Hematopoietic multipotent progenitor cell treated with erythropoietin and hydrocortisone succinate and interleukin-3 and kit ligand, for 4 days (in vitro differentiated cells): ENCODE results near the gene PCDH12.

Experiments used
- DNase-seq: peaks from one replicate; pipeline ENCODE4 v3.0.0-alpha.2; 2015

Gene PCDH12

DNA sequence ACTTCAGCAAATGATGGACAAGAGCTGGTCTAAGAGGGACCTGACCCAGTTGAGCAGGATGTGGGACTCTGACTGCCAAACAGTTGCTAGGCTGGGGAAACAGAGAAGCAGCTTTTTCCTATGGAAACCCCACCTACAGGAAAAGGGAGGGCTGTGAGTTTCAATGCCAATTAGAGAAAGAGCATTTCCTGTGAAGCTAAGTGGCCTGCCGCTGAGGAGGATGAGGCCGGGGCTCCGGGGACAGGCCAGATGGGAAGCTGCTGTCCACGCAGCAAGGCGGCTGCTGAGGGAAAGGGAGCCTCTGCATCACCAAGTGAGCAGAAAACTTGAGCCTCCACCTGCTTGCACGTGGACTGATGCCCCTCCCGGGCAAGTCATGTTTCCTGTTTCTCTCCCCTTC lies at the start of gene PCDH12:
PCDH12 (minus strand) TSS at position 90 of the 400 bp plus-strand sequence. CDS start 351 bp downstream, outside the sequence.
- peak; percentile 34 for DNase-seq

DNA sequence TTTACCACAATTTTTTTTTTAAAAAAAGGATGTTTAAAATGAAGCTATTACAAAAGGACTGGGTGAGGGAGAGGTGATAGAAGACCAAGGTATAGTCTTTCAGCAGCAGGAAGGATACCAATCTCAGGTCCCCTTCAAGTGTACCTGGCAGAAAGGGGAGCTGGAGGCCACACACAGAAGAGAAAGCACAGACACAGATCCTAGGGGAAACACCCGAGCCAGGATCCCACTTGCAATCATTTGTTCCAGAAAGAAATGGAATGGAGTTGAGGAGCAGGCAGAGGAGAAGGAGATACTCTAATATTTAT lies 49.2 kb upstream of the PCDH12 start:
- no peak for DNase-seq

DNA sequence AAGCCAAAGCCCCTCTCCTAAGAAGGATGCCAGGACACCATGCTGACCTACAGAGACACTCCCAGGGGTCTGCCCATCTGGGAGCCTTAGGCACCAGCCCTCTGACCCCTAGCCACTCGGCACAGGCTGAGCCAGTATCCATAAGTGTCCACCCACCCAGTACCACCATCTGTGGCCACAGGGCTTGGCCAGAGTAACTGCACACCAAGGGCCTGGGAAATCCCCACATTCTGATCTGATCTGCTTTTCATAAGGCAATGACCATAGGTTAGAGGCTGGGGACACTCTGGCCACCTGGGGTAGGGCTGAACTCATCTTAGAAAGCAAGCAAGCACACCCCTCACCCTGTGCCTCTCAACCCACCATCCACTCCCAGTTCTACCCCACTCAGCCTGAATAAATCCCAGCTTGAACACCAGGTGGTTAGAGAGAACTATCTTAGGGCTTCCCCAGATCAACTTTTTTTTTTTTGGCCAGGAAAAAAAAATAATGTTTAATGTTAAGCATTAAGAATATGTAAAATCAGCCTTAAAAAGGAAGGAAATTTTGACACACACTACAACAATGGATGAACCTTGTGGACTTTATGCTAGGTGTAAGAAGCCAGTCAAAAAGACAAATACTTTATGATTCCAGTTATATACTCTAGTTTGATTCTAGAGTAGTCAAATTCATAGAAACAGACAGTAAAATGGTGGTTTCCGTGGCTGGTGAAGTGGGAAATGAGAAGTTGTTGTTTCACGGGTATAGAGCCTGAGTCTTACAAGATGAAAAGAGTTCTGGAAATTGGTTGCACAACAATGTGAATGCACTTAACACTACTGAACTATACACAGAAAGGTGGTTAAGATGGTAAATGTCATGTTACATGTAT lies 48.6 kb upstream of the PCDH12 start:
- DNase-seq: peak; percentile 53

DNA sequence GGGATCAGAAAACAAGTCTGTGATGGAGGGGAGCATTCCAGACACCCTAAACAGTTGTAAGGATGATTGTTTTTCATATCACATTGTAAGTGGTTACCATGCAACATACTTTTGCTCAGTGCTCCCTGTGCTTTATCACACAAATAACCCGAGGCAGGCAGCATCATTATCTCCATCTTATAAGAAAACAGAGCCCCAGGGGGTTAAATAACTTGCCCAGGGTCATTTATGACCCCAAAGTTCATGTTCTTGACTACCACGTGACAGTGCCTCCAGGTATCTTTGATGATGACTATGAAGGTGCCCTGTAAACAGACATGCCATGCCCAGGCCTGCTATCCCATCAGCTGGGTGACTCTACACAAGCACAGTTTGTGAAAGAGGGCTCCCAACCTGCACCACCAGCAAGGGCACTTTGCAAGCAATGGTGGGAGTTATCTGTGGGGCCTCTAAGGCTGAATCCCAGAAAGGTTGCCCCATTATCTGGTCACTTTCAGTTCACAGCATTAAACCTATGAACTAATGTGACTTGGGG lies 45.3 kb upstream of the PCDH12 start:
- DNase-seq: no peak

DNA sequence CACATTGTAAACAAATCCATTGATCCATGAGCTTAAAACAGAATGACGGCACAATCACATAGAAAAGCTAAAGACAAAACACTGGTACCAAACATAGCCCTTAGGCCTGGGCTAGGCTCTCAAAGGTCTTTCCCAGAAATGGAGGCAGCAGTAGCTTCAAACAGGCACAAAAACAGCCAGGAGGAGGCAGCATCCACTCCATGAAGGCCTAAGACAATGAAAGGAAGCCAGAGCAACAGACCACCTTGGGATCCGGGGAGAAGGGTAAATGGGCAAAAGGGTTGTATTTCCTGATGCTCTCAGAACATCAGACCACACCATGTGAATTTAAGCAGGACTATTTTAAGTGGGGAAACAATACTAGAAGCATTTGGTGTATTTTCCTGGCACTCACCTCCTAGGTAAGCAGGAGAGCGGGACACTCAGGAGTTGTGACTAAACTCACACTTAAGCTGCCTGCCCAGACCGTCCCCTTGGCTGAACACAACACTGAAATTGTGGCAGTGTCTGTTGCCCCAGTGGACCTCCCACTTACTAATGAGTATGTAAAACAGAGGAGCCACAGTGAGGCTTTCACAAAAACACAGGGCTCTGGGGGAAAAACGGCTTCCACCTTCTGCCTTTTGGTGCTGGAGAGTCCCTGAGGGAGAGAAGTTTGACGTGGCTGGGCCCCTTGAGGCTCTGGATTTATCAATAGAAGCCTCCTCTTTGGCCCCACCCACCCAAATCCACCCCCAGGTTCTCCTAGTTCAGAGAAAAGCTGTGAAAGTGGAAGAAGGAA lies 42.9 kb upstream of the PCDH12 start:
- DNase-seq: peak; percentile 43

DNA sequence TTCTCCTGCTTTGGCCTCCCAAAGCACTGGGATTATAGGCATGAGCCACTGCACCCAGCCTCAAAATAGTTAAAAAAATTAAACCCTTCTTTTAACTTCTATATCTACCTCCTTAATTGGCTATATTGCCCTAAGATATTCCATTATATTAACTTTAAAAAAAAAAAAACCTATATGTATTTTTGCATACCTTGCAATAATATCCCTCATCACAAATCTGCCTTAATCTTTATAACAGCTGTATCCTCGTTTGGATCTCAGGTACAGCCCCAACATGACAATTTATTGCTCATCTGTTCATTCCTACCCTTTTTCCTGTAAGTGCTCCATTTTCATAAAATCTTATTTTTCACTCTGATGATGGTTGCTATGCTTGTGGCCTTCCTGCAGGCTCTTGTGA lies 42.2 kb upstream of the PCDH12 start:
- no peak for DNase-seq

DNA sequence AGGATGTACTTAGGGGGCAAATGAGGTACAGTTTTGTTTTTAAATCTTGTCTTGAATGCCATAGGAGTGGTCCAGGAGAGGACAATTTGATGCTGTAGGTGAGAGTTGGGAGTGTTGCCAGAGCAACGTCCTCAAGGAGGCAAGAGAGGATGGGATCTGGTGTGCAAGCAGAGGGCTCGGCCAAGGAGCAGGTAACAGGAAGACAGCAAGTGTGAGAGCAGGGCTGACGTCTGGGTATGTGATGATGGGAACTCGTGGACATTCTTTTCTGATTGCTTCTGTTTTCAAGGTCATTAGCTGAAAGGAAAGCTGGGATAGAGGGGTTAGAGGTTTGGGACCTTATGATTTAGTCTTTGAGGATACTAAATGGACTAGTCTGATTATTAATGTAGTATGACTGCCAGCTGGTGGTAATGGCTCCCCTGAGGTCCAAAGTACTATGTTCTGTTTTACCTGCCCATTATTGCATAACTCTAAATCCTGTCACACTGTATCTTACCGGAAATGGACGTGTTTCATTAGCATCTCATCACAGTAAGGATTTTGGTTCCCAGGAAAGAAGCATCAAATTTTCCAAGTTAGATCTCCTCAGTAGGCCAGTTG lies 39.5 kb upstream of the PCDH12 start:
- DNase-seq: no peak

DNA sequence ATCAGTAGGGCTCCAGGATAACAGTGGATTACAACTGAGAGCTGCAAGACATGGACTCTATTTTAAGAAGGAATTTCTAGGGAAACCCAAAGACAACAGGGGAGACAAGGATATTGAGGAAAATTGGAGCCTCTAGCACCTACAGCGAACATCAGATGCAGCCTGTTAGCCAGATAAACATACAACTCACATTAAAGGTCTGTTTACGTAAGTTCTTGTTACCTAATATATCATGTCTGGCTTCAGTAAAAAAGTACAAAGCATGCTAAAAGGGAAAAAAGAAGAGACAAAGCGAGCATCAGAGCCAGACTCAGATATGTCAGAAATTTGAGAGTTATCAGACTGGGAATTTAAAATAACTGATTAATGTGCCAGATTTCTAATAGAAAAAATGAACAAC lies 37.7 kb upstream of the PCDH12 start:
- no peak for DNase-seq

DNA sequence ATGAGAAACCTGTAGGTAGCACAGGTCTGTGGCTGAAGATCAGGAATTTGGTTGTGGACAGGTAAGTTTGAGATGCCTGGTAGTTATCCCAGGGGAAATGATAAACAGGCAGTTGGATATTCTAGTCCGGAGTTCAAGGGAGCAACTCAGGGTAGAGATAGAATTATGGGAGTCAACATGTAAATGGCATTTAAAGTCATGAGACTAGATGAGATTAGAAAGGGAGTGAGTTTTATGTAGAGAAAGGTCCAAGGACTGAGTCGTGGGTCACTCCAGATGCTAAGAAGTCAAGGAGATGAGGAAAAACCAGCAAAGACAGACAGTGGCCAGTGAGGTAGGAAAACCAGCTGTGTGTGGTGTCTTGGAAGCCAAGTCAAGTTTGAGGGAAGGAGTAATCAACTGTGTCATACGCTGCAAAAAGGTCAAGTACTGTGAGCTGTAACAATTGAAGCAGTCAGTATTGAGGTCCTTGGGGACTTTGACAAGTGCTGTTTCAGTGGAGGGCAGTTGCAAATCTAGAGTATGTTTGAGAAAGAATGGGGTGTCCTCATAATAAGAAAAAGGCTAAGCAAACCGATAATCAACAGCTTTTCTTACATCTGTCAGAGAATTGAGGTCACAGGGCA lies 36.6 kb upstream of the PCDH12 start:
- DNase-seq: no peak

DNA sequence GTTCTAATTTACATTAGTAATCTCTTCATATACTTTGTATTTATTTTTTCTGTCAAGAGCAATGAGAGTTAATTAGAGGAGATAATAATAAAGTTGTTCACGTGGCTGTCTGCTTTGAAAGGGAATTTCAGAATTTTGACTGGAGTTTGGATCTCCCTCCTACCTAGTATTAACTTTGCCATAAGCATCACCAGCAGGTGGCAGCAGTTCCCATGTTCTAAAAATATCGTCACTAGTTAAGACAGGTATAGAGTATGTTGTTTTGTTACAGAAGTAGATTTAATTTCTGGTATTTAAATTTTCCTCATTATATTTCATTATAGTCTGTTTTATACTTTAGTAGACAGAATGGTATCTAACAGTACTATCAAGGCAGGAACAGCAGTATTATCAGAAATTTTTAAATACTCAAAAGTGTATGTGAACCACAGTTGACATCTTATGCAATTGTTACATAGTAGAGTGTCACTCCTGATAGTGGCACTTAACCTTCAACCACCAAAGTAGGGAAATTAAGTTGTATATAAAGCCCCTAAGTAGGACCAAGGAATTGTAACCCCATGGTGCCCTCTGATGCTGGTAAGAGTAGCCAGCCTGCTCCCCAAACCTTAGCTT lies 34.5 kb upstream of the PCDH12 start:
- DNase-seq: peak; percentile 83

DNA sequence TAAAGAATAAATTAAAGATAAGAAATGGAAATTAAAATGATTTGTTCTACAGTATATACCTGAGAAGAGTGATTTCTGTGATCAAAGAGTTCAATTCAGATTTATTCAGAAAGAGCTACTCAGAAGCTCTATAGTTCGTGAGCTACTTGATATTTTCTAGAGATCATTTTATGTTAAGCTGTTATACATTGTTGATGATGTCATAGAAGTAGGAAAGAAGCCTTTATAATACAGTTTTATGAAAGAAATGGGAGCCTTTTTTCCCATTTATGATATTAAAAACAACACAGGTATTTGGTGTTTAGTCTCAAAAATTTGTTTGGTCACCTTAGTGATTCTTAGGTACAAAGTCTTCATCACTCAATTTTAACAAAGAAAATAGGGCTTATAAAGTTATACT lies 31.7 kb upstream of the PCDH12 start:
- DNase-seq: no peak

DNA sequence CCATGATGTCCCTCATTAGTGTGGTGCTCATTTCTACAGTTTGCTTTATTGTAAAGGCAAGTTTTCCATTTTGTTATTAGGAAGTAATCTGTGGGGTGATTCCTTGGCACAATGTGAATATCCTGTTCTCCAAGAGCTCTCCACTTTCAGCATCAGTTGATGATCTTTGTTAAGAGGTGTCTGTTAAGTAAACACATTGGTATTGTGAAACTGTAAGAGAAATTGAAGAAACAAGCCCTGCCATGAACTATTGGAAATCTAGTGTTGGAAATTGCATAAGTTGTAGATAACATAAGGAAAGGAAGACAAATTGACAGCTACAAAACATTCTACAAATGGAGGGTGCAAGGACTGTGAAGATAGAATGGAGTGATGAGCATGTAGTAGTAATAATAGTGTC lies 28.1 kb upstream of the PCDH12 start:
- no peak for DNase-seq

DNA sequence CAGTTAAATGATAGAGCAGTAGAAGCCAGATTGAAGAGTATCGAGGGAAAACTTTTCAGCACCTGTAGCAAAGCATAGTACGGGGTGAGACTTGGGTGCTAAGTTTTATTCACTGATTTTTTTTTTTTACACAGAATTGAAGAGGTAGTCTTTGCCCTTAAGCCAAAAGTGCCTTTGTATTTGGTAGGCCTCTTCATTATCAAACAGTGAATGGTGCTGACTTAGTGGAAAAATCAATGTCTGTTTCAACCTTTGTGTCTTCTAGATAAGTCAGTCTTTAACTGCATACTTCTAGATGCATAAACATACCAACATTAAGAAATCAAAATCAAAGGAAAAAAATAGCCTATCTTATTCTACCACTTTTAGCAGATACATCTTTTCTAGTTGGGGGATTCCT lies 24.6 kb upstream of the PCDH12 start:
- DNase-seq: no peak

DNA sequence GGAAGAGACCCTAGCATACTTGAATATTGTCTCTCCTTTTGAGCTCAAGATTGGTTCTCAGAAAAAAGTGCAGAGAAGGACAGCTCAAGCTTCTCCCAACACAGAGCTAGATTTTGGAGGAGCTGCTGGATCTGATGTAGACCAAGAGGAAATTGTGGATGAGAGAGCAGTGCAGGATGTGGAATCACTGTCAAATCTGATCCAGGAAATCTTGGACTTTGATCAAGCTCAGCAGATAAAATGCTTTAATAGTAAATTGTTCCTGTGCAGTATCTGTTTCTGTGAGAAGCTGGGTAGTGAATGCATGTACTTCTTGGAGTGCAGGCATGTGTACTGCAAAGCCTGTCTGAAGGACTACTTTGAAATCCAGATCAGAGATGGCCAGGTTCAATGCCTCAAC lies 20.4 kb upstream of the PCDH12 start:
- DNase-seq: no peak

DNA sequence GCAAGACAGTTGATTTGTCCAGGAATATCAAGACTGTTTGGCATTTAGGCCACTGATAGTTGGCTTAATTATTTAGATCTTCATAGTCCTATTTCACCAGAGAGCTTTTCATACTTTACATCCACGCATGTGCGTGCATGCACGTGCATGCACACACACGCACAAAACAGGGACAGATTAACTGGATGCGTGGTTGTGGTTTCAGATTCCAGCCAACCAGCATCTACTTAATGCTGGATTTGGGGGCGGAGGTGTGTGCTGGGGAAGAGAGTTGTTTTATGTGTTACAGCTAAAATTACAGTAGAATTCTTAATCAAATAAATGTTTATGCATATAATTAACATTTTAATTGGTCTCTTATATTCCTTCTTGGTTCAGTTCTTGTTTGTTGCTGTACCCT lies 18.2 kb upstream of the PCDH12 start:
- no peak for DNase-seq

DNA sequence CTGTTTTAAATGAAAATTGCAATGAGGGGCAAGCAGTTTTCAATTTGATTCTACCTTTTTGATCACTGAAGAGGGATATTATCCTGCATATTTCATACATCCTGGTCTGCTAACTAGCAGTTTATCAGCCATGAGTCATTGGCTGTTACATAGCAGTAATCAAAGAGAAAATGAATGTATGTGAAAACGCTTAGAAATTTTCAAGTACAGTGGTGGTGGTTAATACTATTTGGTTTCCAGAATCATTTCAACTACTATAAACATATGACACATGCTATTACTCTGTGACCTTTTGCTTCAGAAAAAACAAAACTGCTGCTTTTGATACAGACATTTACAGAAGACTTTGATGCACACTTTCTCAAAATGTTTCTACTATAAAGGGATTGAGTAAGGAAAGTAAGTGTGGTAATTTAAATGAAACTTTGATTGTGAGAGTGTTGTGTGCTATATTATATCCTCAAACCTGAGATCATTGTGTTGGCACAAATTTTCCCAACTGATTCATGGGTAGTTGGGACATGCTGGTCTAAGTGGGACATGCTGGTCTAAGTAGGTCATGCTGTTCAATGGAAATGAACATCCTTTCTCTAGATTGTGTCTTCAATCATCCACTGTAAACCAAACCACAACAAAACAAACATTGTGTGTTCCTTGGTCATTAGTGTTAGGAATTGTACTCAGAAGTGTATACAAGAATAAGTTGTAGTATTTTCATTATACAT lies 16.0 kb upstream of the PCDH12 start:
- DNase-seq: no peak

DNA sequence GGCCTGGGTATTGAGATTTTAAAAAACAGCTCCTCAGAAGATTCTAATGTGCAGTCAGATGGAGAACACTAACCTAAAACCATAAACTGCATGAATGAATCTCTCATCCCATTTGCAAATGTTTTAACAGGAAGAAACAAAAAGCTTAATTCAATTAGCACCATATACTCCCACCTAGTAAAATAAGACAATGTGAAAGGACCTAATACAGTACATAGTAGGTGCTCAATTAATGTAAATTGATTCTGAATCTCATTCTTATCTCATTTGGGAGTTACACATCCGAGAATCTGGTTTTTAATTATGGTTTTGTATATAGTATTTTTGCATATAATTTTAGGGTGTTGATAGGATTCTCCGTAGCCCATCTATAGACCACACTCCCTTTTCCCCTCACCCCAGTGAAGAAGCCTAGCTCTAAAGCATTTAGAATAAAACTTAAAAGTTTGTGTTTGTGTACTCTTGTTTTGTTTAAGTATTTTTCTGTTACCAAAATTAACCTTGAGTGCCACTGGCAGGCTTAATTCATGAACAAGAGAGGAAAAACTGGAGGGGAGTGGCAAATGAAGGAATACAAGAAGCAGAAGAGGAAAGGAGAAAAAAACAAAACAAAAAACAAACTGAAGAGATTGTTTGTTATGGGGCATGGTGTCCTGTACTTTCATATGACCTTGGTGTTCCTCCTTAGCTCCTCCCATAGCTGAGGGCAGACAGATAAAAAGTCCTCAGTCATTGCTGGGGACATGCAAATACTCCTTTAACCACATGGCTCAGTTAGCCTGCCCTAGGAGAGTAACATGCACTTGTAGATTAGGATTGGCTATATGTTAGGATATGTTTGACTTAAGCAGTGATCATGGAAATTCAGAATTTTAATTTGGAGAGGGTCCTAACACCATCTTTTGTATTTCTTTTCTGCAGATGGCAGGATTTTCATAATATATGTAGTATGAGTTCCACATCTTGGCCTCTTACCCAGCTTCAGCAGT lies 12.1 kb upstream of the PCDH12 start:
- DNase-seq: peak; percentile 95

DNA sequence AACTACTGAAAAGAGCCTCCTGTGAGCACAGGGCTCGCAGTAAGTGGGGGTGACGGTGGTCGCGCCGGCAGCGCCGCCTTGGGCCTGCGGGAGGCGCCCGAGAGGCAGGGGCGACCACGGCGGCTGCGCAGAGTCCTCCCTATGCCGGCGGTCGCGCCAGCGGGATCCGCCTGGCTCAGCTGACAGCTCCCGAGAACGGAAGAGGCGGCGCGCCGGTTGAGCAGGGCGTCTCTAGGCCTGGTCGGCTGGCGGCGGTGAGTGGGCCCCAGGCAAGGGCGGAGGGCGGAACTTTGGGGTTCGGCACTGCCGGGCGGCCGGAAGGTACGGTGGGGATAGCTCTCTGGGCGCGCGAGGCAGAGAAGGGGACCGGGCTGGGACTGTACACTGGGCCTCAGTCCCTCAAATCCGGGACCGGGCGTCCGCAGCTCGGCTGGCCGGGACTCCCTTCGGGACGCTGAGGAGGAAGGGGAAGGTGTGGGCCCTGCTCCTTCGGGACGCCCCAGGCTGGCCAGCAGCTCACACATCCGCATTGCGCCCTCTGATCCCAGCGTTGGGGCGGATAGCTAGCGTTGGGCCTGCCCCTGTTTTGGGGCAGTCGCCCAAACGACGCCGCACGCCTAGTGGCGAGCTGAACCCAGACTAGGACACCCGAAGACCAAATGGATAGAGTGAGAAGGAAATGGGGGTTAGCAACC lies 11.1 kb upstream of the PCDH12 start, which contains the start of gene RNF14:
RNF14 (plus strand) TSS at position 192 of the 695 bp plus-strand sequence. CDS start 4,484 bp downstream, outside the sequence.
- DNase-seq: peak; percentile 98

DNA sequence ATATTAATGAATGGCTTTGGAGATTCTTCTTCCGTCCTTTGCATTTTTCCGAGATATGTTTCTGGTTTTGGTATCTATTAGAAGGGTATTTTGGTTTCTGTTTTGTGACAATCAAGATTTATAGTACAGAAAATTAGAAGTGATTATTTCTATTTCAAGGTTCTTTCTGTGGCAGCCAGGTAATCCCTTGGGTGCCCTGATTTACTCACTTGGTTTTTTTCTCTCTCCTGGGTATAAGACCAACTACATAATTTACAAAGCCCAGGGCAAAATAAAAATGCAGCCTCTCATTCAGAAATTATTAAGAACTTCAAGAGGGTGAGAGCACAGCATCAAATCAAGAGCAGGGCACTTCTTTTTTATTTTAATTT lies 8.9 kb upstream of the PCDH12 start:
- no peak for DNase-seq
